GM19324 (cell line): ENCODE measurements around the gene GXYLT1.
"Not testable (repeated sequence)": the region's sequence is repeated elsewhere in the genome, so short reads cannot be mapped to it uniquely, and the experiment has no call there.

Source experiments
- ATAC-seq: cut with Tn5 transposase; IDR thresholded peaks from one replicate; pipeline ENCODE4 v1.9.1; 2021; ENCODE audit warnings: mild to moderate bottlenecking, moderate library complexity; ENCODE audit not compliant: unreplicated experiment, low FRiP score

GXYLT1 gene

DNA sequence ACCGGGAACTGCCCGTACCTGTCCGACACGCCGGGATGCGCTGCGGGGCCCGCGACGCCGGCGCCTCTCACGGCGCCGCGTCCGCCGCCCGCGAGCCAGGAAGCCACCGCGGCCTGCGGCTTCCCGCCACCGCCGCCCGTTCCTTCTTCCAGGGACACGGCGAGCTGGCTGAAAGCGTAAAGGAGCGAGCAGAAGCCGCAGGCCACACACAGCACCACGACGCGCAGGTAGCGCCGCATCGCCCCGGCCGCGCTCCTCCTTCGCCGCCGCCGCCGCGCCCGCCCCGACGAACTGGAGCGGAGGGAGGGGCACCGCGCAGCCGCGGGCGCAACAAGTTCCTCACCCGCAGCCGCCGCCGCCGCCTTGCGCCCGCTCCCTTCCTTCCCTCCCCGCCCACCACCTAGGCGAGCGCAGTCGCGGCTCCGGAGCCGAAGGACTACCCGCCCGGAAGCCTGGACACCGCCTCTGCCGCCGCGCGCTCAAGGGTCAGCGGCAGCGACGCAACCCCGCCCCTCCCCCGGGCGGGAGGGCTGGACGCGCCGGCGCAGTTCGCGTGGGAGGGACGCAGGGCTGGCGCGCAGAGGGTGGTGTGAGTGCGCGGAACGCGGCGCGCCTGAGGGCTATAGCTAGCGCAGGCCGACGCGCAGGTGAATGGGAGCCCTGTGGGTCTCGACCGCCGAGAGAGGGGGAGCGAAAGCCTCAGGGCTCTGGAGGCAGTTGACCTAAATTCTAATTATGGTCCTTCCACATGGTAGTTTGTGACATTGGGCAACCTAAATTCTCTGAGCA, at the start of gene GXYLT1:
Gene GXYLT1 (minus strand): TSS at position 467 of the 789 bp plus-strand sequence. CDS start 228 bp downstream, at position 239.
- ATAC-seq = peak; percentile 94

DNA sequence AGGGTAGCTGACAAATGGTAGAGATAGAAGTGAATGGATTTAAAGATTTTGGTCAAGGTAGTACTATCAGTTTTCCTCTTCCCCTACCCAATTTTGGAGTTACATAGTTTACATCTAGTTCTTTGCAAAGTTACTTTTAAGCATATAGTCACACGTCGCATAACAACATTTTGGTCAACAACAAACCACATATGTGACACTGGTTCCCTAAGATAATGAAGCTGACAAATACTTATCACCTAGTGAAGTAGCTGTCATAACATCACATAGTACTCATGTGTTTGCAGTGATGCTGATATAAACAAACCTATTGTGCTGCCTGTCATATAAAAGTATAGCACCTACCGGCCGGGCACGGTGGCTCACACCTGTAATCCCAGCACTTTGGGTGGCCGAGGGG, 48.0 kb upstream of the GXYLT1 start:
- no peak for ATAC-seq

- no peak for ATAC-seq
Measured at GRCh38 chr12:42192258-42192657, 47.6 kb upstream of the GXYLT1 start.

- no peak for ATAC-seq
Measured at GRCh38 chr12:42190376-42190775, 45.7 kb upstream of the GXYLT1 start.

- ATAC-seq = not testable (repeated sequence)
Measured at GRCh38 chr12:42188275-42188674, 43.6 kb upstream of the GXYLT1 start.

DNA sequence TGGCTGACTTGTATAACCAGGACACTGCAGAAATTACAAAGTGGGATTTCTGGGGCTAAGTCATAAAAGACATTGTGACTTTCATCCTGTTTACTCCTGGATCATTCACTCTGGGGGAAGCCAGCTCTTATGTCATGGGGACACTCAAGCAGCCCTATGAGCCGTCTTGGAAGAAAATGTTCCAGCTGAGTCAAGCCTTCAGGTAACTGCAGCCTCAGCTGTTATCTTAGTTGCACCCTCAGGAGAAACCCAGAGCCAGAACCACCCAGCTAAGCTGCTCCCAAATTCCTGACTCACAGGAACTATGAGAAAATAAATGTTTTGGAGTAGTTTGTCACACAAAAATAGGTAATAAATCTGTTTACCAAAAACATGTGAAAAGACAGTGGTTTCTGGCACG, 43.1 kb upstream of the GXYLT1 start:
- no peak for ATAC-seq

- ATAC-seq = no peak
Measured at GRCh38 chr12:42186793-42187192, 42.1 kb upstream of the GXYLT1 start.

- no peak for ATAC-seq
Measured at GRCh38 chr12:42182394-42182793, 37.7 kb upstream of the GXYLT1 start.

DNA sequence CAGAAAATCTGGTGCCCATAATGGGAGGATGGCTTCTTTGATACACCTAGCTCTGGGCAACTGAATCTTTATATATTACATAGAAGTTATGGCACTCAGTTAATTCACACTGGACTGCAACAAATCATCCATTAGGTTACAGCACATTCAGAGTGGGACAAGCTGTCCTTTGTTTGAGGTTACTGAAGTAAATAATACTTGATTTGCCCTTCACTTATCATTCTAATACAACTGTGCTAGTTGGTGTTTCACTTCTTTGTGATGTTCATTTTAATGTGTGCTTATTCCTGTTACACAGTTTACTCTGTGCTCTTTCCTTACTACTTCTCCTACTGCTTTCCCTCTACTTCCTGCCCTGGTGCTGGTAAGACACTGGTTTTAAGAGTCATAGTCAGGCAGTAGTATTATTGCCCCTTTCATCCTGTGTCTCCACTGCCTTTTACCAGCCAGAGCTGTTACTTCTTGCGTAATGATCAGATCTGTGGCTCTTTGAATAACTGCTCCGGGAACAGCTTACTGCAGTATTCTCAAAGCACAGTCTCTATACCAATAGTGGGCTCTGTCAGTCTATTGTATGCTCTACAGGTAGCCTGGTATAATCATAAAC, 36.4 kb upstream of the GXYLT1 start:
- ATAC-seq = no peak

DNA sequence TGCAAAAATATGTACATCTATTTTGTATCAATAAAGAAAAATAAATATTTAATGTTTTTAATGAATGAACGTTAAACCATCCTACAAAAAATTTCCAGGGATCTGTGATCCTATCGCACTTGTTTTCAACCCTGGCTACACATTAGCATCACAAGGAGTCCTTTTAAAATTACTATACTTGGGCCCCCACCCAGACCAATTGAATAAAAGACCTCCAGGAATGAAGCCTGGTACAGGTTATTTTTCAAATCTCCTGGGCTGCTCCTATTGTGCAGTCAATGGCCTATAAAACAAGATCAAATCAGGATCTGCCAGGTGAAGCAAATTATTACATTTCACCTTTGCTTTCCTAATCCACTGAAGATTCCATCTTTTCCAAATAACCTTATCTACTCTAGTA, 33.4 kb upstream of the GXYLT1 start:
- no peak for ATAC-seq

DNA sequence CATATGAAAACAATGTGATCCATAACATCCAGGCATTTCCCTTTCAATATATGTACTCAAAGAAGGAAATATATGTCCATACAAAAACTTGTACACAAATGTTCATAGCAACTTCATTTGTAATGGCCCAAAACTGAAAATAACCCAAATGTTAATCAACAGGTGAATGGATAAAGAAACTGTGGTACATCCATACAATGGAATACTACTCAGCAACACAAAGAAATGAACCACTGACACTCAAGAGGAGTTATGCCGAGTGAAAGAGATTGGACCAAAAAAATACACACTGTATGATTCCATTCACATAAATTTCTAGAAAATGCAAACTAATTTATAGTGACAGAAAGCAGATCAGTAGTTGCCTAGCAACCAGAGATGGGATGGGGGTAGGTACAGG, 30.3 kb upstream of the GXYLT1 start:
- no peak for ATAC-seq

DNA sequence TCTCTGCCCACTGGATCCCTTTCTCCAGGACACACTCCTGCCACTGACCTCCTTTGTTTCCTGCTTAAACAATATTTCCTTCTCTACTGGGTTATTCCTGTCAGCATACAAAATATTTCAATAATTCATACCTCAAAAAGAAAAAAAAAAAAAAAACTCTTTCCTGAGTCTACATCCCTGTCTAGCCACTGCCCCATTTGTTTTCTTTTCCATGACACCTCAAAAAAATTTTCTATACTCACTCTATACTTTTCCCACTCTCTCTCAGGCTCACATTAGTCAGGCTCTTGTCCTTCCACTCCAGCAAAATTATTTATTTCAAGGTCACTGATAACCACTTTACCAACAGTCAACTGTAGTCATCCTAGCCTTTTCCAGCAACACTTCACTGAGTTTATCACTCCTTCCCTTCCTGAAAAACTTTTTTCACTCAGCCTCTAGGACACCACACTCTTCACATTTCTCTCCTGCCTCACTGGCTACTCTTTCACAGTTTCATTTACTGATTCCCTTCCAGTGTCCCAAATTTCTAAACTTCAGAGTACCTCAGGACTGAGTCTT, 29.4 kb upstream of the GXYLT1 start:
- ATAC-seq = no peak

DNA sequence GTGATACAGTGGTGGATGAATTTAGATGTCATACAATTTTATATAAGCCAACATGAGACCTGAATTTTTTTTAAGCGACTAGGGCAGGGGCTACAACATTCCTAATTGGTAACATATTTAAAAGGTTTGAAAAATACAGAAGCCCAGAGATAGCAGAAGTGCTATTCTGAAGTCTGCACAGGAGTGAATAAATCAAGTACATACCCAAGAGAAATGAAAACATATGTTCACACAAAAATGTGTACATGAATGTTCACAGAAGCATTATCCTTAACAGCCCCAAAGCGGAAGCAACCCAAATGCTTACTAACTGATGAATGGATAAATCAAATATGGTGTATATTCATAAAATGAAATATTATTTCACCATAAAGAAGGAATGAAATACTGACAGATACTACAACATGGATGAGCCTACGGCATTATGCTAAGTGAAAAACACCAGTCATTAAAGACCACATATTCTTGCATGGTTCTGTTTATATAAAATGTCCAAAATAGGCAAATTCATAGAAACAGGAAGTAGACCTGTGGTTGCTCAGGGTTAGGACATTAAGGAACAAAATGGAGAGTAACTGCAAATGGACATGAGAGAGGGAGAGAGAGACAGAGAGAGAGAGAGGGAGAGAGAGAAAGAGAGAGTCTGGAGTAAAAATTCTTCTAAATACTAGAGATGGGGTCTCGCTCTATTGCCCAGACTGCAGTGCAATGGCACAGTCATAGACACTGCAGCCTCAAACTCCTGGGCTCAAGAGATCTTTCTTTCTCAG, 28.0 kb upstream of the GXYLT1 start:
- no peak for ATAC-seq

DNA sequence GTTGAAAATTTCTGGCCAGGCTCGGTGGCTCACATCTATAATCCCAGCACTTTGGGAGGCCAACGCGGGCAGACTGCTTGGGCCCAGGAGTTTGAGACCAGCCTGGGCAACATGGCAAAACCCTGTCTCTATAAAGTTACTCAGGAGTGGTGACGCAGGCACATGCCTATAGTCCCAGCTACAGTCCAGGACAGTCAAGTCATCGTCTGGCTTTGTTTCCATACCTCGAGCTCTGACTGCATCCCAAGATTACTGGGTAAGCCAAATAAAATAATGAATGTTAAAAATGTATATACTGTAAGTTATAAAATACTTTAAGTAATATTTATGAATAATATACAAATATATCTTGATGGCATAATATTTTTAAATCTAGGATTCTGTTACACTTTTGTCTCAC, 23.0 kb upstream of the GXYLT1 start:
- ATAC-seq = no peak

DNA sequence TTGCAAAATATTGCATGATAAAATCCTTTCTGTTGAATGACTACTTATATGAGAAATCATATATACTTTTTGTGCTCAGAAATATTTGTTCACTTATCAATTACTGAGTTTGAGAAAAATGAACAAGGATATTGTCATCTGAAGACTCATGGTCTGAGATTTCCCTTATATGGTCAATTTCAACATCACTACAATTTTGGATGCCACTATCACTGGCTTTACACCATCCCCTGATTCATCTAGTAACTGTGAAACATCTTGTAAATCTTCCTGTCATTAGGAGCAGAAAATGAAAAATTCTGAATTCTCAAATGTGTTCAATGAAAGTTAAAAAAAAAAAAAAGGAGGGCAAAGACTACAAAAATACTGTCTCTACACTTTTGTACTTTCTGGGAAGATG, 21.8 kb upstream of the GXYLT1 start:
- no peak for ATAC-seq

DNA sequence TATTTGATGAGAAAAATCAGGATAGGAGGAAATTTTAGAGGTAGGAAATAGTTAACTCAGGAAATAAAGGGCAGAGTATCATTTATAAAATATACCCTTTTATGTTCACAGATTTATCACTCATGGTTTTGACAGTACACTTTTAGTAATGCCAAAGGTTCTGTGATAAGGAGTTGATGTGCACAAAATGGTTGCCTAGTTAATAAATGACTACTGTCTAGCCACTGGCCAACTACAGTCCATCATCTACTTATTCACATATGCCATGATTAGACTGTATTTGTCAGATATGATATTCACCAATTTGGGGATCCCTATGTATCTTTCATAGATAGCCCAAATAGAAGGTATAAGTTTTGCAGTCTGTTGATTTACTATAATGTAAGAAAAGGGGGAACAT, 19.2 kb upstream of the GXYLT1 start:
- ATAC-seq = no peak

DNA sequence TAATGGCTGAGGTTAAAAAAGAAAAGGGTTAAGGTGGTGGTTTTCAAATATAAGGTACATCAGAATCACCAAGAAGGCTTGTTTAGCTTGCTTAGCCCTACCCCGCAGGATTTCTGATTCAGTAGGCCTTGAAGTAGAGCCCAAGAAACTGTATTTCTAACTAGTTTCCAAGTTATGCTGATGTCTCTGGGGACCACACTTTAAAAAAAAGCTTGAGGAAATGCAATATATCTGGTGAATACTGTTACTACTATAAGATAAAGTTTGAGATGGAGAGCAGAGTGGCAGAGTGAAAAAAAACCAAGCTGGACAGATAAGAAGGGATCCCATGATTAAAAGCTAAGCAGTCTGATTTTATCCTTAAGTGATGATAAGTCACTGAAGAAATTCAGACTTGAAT, 18.3 kb upstream of the GXYLT1 start:
- ATAC-seq = no peak

DNA sequence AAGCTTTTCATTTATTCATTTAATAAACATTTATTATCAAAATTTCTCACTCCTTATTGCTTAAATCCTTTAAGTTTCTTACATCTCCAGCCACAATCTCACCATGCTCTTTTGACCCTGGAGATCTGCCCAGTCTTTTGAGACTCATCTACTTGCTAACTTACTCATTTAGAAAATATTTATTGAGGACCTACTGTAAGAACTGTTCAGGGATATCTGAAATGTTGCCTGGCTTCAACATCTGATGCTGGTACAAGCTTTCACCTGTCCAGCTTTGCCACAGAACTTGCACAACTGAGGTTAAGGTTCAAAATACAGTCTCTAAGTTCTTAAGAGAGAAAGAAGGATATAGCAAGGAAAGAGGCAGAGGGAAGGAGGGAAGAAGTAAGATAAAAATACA, 17.5 kb upstream of the GXYLT1 start:
- ATAC-seq = no peak

DNA sequence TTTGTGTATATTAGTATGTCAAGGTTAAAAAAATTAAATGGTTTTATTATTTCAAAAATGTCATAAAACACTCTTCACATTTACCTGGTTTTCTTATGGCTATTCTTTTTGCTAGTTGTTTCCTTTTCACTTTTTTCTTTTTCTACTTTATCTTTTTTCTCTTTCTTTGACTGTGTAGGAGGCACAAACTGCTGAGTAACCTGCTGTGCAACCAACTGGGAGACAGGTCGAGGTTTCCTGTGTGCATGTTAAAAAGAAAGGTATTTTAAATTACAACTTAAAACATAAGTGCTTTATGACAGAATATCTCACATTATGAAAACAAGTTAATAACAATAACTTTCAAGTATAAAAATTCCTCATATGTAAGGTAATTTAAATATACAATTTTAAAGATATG, 16.9 kb upstream of the GXYLT1 start:
- ATAC-seq = no peak

DNA sequence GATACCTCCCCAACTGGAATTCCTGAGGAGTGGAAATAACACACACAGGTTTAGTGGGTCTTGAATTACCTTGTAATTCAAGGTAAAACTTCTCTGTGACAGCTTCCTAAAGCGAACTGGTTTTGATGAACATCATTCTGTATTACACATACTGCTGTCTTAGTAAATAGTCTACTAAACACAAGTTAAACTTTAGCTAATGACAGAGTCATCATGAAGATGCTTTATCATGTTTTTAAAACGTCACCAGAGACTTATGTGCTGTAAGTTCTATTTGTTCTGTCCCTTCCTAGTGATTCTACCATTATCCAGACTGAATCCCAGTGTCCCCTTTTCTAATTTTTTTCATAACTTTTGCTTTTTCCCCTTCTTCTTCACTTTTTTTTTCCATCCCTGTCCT, 11.6 kb upstream of the GXYLT1 start:
- no peak for ATAC-seq

GRCh38 chr12:42145552-42146215, 1.0 kb upstream of the GXYLT1 start:
- no peak for ATAC-seq
